ENCODE results near the gene NR6A1.

Gene NR6A1

GRCh38 chr9:124724415-124725067 lies 46.6 kb downstream of the NR6A1 start:
- DNase-seq (ENCODE audit: low read depth in 2 of 2), result no peak

GRCh38 chr9:124723352-124723751 lies 47.8 kb downstream of the NR6A1 start:
- no peak for DNase-seq (ENCODE audit: low read depth in 2 of 2)

- DNase-seq (ENCODE audit: low read depth in 2 of 2), result no peak
These were observed 49.8 kb downstream of the NR6A1 start for GRCh38 chr9:124721109-124721906.

- no peak for DNase-seq (ENCODE audit: low read depth in 2 of 2)
These were observed 50.5 kb downstream of the NR6A1 start for GRCh38 chr9:124720429-124721108.

GRCh38 chr9:124718928-124719327 lies 52.2 kb downstream of the NR6A1 start:
- no peak for DNase-seq (ENCODE audit: low read depth in 2 of 2)

- no peak for DNase-seq (ENCODE audit: low read depth in 2 of 2)
These were observed 53.5 kb downstream of the NR6A1 start for GRCh38 chr9:124717597-124717996.

- no peak for DNase-seq (ENCODE audit: low read depth in 2 of 2)
These were observed 54.3 kb downstream of the NR6A1 start for GRCh38 chr9:124716808-124717207.

- no peak for DNase-seq (ENCODE audit: low read depth in 2 of 2)
These were observed 60.3 kb downstream of the NR6A1 start for GRCh38 chr9:124710766-124711165.

GRCh38 chr9:124709292-124709690 lies 61.8 kb downstream of the NR6A1 start:
- DNase-seq (ENCODE audit: low read depth in 2 of 2), result no peak

GRCh38 chr9:124708633-124709291 lies 62.3 kb downstream of the NR6A1 start:
- no peak for DNase-seq (ENCODE audit: low read depth in 2 of 2)

- no peak for DNase-seq (ENCODE audit: low read depth in 2 of 2)
These were observed 63.0 kb downstream of the NR6A1 start for GRCh38 chr9:124708074-124708473.

GRCh38 chr9:124707666-124708065 lies 63.4 kb downstream of the NR6A1 start:
- no peak for DNase-seq (ENCODE audit: low read depth in 2 of 2)

- DNase-seq (ENCODE audit: low read depth in 2 of 2), result no peak
These were observed 64.4 kb downstream of the NR6A1 start for GRCh38 chr9:124706685-124707084.

- no peak for DNase-seq (ENCODE audit: low read depth in 2 of 2)
These were observed 71.5 kb downstream of the NR6A1 start for GRCh38 chr9:124699575-124699974.

GRCh38 chr9:124698265-124698664 lies 72.8 kb downstream of the NR6A1 start:
- DNase-seq (ENCODE audit: low read depth in 2 of 2), result no peak

GRCh38 chr9:124697326-124698200 lies 73.5 kb downstream of the NR6A1 start:
- no peak for DNase-seq (ENCODE audit: low read depth in 2 of 2)

GRCh38 chr9:124696101-124696500 lies 75.0 kb downstream of the NR6A1 start:
- DNase-seq (ENCODE audit: low read depth in 2 of 2), result no peak

- no peak for DNase-seq (ENCODE audit: low read depth in 2 of 2)
These were observed 75.7 kb downstream of the NR6A1 start for GRCh38 chr9:124695280-124695890.

GRCh38 chr9:124694414-124695279 lies 76.5 kb downstream of the NR6A1 start:
- no peak for DNase-seq (ENCODE audit: low read depth in 2 of 2)

- DNase-seq (ENCODE audit: low read depth in 2 of 2), result no peak
These were observed 77.7 kb downstream of the NR6A1 start for GRCh38 chr9:124693403-124693802.

All from activated CD4-positive, alpha-beta T cell treated with anti-CD3 and anti-CD28 coated beads for 24 hours (primary cell).